Erythroblast (primary cell): Measurements from ENCODE around the gene ADCY3.

ENCODE experiments used
- GATA1 ChIP-seq: IDR thresholded peaks from 2 replicates; pipeline ENCODE4 v1.6.1; 2011; ENCODE audit warnings: low read depth, mild to moderate bottlenecking, control low read depth, low read length, moderate library complexity
- POLR2A ChIP-seq: IDR thresholded peaks from 2 replicates; pipeline ENCODE4 v1.6.1; 2011; ENCODE audit warnings: mild to moderate bottlenecking, low read length

DNA sequence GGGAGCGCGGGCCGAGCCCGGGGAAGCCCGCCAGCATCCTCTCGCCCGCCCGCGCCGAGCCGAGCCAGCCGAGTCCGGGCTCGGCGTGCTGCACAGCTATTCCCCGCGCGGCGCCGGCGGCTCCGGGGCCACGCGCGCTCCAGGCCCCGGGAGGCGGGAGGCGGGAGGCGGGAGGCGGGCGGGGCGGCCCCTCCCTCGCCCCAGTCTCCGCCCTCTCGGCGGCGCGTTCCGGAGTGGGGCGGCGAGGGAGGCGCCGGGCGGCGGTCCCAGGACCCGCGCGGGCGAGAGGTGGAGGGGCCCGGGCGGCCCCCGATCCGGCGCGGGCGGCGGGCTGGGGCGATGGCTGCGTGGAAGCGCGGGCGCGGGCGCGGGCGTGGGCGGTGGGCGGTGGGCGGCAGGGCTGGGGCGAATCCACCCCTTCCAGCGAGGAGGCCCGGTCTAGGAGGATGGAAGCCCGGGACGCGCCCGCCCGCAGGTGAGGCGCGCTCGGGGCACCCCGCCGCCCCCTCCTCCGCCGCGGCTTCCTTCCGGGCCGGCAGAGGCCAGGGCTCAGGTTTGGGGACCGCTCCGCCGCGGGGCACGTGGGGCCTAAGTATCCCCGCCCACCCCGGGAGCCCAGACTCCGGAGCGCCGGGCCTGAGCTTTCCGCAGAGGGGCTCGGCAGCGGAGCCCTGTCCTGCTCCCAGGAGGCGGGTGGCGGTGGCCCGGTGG lies at the start of gene ADCY3:
- TF ChIP-seq POLR2A (no peak), GATA1 (no peak)
